Measurements from ENCODE around the gene LIMS2.

Gene LIMS2

DNA sequence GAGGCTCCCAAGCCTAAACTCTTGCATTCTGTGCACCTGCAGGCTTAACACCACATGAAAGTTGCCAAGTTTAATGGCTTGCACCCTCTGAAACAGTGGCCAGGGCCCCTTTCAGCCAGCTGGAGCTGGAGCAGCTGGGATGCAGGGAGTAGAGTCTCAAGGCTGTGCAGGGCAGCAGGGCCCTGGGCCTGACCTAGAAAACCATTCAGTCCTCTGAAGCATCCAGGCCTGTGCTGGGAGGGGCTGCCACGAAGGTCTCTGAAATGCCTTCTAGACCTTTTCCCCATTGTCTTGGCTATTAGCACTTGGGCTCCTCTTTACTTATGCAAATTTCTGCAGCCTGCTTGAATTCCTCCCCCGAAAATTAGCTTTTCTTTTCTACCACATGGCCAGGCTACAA lies 15.4 kb upstream of the LIMS2 start:
- Mint-ChIP-seq H3K4me3 (no peak overlapping the region), H3K4me1 (no peaks in the 10 kb centered on the region), H3K36me3 (peaks cover 13 to 19% of the 10 kb centered on the region in 2 donors), H3K9me3 (peaks cover 15 to 21% of the 10 kb centered on the region in 2 donors), H3K27me3 (no peaks in the 10 kb centered on the region), H3K27ac (no peak overlapping the region)
- ATAC-seq (replicated peaks) (no peak), DNase-seq (no peak)

DNA sequence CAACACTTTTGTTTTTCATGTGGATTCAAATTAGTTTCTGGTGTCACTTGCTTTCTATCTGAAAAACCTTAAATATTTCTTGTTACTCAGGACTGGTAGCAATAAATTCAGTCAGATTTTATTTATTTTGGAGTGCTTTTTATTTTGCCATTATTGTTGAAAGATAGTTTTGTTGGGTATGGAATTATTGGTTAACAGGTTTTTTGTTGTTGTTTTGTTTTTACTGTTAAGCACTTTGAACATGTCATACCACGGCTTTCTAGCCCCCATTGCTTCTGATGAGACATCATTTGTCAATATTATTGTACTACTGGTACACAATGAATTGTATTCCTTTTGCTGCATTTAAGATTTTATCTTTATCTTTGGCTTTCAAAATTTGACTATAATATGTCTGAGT lies 13.1 kb upstream of the LIMS2 start:
- peaks cover 13 to 19% of the 10 kb centered on the region in 2 donors for H3K36me3 Mint-ChIP-seq
- no peak for ATAC-seq (replicated peaks)
- H3K4me1 Mint-ChIP-seq = no peaks in the 10 kb centered on the region
- H3K9me3 Mint-ChIP-seq = peaks cover 15 to 21% of the 10 kb centered on the region in 2 donors
- H3K4me3 Mint-ChIP-seq = no peak overlapping the region
- no peaks in the 10 kb centered on the region for H3K27me3 Mint-ChIP-seq
- DNase-seq = no peak
- H3K27ac Mint-ChIP-seq = no peak overlapping the region

DNA sequence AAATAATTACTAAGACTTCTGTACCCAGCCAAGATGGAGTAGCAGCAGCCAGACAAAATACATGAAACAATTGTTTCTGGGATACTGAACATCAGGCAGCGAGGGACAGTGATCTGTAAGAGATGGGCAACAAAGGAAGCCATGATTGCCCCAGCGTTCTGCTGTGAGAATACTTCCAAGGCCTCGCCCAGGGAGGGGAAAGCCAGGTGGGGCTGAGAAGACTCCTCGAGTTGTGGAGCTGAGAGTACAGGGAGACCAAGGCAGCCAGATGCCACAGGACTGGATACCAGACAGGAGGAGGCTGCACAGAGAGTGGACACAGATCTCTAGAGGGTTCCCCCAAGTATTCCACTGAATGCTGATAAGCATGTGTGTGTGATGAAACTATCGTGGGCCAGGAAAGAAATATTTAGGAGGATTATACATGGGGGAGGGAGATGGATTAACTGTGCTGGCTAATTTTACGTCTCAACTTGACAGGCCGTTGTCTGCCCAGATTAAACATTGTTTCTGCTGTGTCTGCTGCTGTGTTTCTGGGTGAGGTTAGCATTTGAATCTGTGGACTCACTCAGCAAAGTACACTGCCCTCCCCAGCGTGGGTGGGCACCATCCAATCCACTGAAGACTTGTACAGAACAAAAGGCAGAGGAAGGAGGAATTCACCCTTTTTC lies 10.2 kb upstream of the LIMS2 start:
- ATAC-seq (replicated peaks) (no peak), DNase-seq (no peak)
- Mint-ChIP-seq H3K36me3 (peaks cover 0 to 4% of the 10 kb centered on the region in 2 donors), H3K9me3 (peaks cover 0 to 9% of the 10 kb centered on the region in 2 donors), H3K27ac (no peak overlapping the region), H3K4me3 (no peak overlapping the region), H3K4me1 (peaks cover 8 to 9% of the 10 kb centered on the region in 2 donors), H3K27me3 (peaks cover 0 to 8% of the 10 kb centered on the region in 2 donors)

DNA sequence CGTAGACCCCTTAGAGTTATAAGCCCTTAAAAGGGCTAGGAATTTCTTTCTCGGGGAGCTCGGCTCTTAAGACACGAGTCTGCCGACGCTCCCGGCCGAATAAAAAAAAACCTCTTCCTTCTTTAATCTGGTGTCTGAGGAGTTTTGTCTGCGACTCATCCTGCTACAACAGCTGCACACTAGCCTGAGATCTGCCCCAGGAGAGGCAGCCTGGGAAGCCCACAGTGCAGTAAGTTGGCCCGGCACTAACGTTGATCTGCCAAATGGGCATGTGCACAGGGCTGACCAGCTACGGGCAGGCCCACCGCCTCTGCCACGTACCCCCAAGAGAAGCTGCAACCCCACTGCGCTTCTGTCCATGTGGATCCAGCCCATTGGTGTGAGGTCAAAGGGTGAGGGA lies 8.4 kb upstream of the LIMS2 start:
- peaks cover 2 to 9% of the 10 kb centered on the region in 2 donors for H3K27me3 Mint-ChIP-seq
- H3K4me3 Mint-ChIP-seq = no peak overlapping the region
- peaks cover 0 to 4% of the 10 kb centered on the region in 2 donors for H3K9me3 Mint-ChIP-seq
- no peaks in the 10 kb centered on the region for H3K36me3 Mint-ChIP-seq
- peaks cover 9 to 19% of the 10 kb centered on the region in 2 donors for H3K4me1 Mint-ChIP-seq
- DNase-seq = no peak
- no peak overlapping the region for H3K27ac Mint-ChIP-seq
- ATAC-seq (replicated peaks) = no peak

DNA sequence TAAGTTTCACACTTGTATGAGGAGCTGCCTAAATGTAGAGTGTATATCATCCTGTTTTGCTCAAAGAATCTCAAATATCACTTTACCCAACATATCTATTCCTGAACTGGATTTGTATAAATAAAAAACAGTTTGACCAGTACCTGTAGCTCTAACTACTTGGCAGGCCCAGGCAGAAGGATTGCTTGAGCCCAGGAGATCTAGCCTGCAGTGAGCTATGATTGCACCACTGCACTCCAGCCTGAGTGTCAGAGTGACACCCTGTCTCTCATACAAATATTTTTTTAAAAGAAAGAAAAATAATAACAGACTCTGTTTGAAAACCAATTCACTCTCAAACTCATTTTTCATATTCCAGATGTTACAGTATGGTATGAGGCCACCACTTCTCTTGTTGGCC lies 7.7 kb upstream of the LIMS2 start:
- no peak overlapping the region for H3K27ac Mint-ChIP-seq
- H3K27me3 Mint-ChIP-seq = peaks cover 9 to 16% of the 10 kb centered on the region in 2 donors
- peaks cover 14 to 19% of the 10 kb centered on the region in 2 donors for H3K4me1 Mint-ChIP-seq
- no peak overlapping the region for H3K4me3 Mint-ChIP-seq
- H3K9me3 Mint-ChIP-seq = no peaks in the 10 kb centered on the region
- ATAC-seq (replicated peaks) (no peak), DNase-seq (no peak)
- no peaks in the 10 kb centered on the region for H3K36me3 Mint-ChIP-seq

DNA sequence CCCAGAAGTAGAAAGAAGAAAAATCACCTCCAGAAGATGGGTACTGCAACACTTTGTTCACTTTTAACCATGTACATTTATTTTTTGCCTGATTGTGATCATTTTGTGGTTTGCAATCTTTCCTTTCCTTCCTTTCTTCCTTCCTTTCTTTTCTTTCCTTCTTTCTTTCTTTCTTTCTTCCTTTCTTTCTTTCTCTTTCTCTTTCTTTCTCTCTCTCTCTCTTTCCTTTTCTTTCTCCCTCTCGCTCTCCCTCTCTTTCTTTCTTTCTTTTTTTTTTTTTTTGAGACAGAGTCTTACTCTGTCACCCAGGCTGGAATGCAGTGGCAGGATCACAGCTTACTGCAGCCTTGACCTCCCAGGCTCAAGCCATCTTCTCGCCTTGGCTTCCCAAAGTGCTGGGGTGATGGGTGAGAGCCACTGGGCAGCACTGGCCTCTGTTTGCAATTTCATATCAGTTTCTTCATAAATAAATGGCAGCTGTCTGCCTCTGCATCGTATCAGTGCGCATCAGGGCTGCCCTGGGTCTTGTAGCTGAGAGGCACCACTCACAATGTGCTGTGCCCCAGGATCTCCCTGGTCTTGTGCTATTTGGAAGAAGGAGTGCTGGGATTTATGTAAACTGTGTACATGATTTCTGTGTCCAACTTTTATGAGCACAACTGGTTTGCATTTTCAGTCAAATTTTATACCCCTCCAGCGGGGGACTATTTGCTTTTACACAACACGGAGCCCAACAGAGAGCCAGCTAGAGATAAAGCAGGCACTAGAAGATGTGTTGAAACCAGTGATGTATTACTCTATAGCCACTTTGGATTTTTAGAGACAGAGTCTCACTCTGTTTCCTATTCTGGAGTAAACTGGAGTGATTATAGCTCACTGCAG lies 6.9 kb upstream of the LIMS2 start:
- no peak for ATAC-seq (replicated peaks)
- H3K36me3 Mint-ChIP-seq = no peaks in the 10 kb centered on the region
- H3K9me3 Mint-ChIP-seq = no peaks in the 10 kb centered on the region
- H3K4me1 Mint-ChIP-seq = peaks cover 14 to 19% of the 10 kb centered on the region in 2 donors
- no peak for DNase-seq
- H3K27me3 Mint-ChIP-seq = peaks cover 13 to 22% of the 10 kb centered on the region in 2 donors
- H3K4me3 Mint-ChIP-seq = no peak overlapping the region
- no peak overlapping the region for H3K27ac Mint-ChIP-seq

DNA sequence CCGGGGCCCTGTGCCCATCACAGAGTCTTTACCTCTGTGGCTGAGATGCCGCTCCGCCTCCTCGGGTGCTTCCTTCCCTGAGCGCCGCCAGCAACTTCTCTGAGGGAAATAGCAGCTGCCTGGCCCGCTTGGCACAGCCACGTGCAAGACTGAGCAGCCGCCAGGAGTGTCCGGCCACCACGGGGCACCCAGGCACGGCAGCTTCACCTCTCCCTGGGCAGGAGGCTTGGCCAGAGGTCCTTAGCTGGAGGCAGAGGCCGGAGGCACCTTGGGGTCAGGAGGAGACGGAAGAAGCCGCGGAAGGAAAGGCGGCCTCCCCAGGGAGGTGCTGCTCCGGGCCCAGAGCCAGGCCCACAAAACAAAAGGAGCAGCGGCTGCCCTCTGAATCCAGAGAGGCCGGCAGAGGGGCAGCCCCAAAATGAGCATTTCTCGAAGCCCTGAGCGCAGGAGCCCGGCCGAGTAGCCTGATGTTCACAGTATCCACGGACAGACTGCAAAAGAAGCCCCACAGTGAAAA lies 6.0 kb upstream of the LIMS2 start:
- peak overlapping the region; percentile 79 for H3K27ac Mint-ChIP-seq
- H3K4me1 Mint-ChIP-seq = peaks cover 14 to 19% of the 10 kb centered on the region in 2 donors
- peak overlapping the region; percentile 66 to 69 for H3K4me3 Mint-ChIP-seq
- H3K27me3 Mint-ChIP-seq = peaks cover 21 to 25% of the 10 kb centered on the region in 2 donors
- ATAC-seq (replicated peaks) (peak; percentile 57 to 58), DNase-seq (no peak)
- H3K36me3 Mint-ChIP-seq = no peaks in the 10 kb centered on the region
- no peaks in the 10 kb centered on the region for H3K9me3 Mint-ChIP-seq

DNA sequence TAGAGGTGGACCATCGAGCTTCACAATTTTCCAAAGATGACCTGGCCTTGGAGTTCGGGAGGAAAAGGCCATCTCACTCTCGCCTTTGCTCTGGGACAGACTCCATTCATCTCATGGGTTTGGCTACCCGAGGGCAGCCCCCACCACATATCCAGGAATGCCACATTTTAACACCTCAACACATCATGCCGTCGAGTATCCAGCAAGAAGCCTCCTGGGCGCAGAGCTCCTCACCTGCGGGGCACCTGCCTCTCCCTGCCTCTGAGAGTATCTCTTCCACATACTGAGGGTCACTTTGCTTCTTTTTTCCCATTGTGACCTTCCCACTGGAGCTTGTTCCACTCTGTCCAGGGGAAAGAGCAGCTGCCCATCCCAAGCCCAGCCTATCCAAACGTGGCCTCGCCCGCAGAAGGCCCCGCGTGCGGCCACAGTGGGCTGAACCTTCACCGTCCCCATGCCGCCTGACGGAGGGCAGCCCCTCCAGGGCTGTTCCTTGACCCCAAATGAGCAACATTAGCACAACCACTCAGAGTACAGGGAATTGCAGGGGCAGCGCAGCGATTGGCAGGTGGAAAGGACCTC lies 5.5 kb upstream of the LIMS2 start:
- no peaks in the 10 kb centered on the region for H3K36me3 Mint-ChIP-seq
- peaks cover 24 to 29% of the 10 kb centered on the region in 2 donors for H3K27me3 Mint-ChIP-seq
- peak overlapping the region; percentile 66 to 69 for H3K4me3 Mint-ChIP-seq
- peaks cover 14 to 19% of the 10 kb centered on the region in 2 donors for H3K4me1 Mint-ChIP-seq
- no peak for DNase-seq
- H3K9me3 Mint-ChIP-seq = no peaks in the 10 kb centered on the region
- no peak for ATAC-seq (replicated peaks)
- H3K27ac Mint-ChIP-seq = peak overlapping the region; percentile 79

DNA sequence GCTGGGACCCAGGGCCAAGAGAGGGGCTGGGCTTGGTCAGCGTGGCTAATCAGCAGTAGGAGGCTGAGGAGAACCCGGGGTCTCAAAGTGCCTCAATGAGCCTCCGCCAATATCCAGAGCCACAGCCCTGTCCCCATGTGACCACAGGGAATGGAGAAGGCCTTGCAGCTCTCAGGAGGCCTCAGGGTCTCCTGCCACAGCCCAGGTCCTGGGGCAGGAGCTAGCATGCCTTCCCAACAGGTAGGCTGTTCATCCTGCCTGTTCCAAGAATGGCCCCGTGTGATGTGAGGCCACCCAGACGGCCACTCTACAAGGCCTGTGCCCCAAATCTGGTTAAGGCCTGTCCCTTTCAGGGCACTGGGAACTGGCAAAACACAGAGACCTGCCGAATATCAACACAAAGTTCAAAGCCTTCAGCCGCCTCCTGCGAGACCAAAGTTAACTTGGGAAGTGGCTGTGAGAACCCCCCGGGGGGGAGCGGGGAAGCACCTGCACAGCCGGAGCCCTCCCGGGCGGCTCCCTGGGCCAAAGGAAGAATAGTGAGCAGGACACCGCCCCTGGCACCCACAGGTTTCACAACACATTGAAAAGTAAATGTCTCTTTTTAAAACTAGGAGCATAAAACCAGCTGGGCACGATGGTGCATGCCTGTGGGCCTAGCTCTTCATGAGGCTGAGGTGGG lies 4.5 kb upstream of the LIMS2 start:
- H3K4me3 Mint-ChIP-seq = no peak overlapping the region
- peak; percentile 26 to 35 for ATAC-seq (replicated peaks)
- H3K36me3 Mint-ChIP-seq = no peaks in the 10 kb centered on the region
- peaks cover 25 to 30% of the 10 kb centered on the region in 2 donors for H3K27me3 Mint-ChIP-seq
- DNase-seq = no peak
- no peaks in the 10 kb centered on the region for H3K9me3 Mint-ChIP-seq
- no peak overlapping the region for H3K27ac Mint-ChIP-seq
- peaks cover 16 to 19% of the 10 kb centered on the region in 2 donors for H3K4me1 Mint-ChIP-seq

DNA sequence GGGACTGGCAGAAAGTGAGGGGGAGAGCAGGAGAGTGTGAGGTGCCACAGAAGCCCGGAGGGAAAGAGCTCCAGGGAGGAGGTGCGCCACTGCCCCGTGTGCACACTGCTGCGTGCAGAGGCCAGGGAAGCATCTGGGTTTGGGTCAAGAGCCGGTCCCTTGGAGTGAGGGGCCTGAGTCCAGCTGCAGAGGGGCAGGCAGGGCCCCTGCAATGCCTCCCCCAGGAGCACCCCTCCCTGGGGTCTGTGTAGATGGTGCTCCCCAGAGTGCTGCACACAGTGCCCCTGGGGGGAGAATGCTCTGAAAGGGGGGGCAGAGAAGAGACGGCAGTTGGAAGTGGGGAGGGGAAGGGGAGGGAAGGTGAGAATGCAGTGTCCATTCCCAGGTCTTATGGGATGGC lies 3.7 kb upstream of the LIMS2 start:
- peaks cover 29 to 36% of the 10 kb centered on the region in 2 donors for H3K27me3 Mint-ChIP-seq
- peaks cover 21 to 26% of the 10 kb centered on the region in 2 donors for H3K4me1 Mint-ChIP-seq
- no peak overlapping the region for H3K4me3 Mint-ChIP-seq
- no peak for DNase-seq
- ATAC-seq (replicated peaks) = no peak
- no peaks in the 10 kb centered on the region for H3K36me3 Mint-ChIP-seq
- H3K9me3 Mint-ChIP-seq = no peaks in the 10 kb centered on the region
- H3K27ac Mint-ChIP-seq = no peak overlapping the region

DNA sequence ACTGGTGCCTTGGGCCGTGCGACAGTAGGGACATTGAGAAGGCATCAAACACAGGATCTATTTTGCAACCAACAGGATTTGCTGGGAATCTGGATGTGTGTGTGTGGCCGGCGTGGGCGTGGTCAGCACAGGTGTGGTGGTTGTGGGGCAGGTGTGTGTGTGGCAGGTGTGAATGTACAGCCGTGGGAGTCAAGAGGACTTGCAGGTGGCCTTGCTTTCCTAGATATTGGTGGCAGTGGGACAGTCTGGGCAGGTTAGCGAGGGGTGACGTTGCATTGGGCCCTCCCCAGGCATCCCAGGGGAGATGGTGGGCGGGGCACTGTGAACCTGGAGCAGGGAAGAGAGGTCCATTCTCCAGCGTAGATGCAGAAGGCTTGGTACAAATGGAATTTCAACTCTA lies 3.2 kb upstream of the LIMS2 start:
- Mint-ChIP-seq H3K27me3 (peaks cover 33 to 39% of the 10 kb centered on the region in 2 donors), H3K27ac (no peak overlapping the region), H3K4me3 (no peak overlapping the region), H3K4me1 (peaks cover 25 to 29% of the 10 kb centered on the region in 2 donors), H3K36me3 (no peaks in the 10 kb centered on the region), H3K9me3 (no peaks in the 10 kb centered on the region)
- no peak for ATAC-seq (replicated peaks)
- no peak for DNase-seq

DNA sequence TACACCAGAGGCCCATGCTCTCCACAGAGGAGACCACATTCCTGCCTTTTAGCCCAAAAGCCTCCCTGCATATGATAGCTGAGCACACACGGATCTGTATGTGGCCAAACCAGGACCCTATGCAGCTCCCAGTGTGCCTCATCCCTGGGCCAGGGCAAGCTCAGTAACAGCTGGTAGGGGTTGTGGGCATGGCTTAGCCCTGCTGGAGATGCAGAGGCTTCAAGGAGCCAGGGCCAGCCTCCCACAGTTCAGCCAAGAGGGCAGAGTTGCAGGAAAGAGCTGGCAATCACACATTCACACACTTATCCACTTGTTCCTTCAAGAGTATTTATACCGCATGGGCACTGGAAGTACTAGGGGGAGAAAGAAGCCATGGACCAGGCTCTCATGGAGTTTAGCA lies 1.6 kb upstream of the LIMS2 start:
- no peak for ATAC-seq (replicated peaks)
- Mint-ChIP-seq H3K36me3 (no peaks in the 10 kb centered on the region), H3K27ac (no peak overlapping the region), H3K27me3 (peaks cover 42 to 55% of the 10 kb centered on the region in 2 donors), H3K4me3 (no peak overlapping the region), H3K9me3 (no peaks in the 10 kb centered on the region), H3K4me1 (peaks cover 25 to 29% of the 10 kb centered on the region in 2 donors)
- no peak for DNase-seq

DNA sequence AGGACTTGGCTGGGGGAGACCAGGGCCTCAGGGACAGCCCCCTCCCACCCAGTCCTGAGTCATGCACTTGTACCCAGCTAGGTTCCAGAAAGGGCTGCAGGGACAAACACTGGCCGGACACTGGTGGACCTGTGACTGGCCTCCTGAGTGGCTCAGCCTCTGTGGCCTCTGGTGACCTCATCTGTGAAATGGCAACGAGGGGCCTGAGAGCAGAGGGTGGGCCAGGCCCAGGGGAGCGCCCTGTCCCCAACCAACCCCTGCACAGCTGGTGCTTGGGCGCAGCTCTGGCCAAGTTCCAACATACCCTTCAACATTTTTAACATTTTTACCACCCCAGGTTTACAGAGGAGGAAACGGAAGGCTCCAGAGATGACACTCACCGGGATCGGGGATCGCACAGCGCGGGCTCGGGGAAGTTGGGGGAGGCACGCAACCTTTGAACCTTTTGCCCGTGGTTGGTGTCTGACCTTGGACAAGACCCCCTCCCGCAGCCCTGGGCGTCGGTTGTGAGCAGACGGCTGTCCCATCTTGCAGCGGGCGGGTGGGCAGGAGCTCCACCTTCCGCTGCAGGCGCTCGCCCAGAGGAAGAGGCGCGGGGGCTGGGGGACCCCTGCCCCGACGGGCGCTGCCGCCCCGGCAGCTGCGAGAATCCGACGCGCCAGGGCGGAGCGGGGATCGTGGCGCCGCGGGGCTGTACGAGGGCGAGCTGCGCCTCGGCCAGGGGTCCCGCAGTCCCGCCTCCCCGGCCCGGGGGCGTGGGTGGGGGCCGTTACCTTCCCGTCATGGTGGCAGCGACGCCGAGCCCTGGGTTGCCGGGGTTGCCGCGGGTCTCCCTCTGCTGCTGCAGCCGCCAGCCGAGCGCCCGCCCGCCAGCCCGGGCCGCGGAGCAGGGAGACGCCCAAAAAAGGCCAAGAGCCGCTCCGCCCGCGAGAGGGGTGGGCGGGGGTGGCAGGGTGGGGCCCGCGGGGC lies 805 bp downstream of the LIMS2 start:
- DNase-seq = no peak
- Mint-ChIP-seq H3K27ac (no peak overlapping the region), H3K27me3 (peaks cover 42 to 47% of the 10 kb centered on the region in 2 donors)

More for the DNA sequence above, 805 bp downstream of the LIMS2 start:
- H3K9me3 Mint-ChIP-seq = no peaks in the 10 kb centered on the region
- no peaks in the 10 kb centered on the region for H3K36me3 Mint-ChIP-seq
- ATAC-seq (replicated peaks) = peak; percentile 52 to 60
- peaks cover 13 to 17% of the 10 kb centered on the region in 2 donors for H3K4me1 Mint-ChIP-seq
- H3K4me3 Mint-ChIP-seq = peak overlapping the region; percentile 78 to 82

Data from stimulated activated naive B cell treated with anti-CD40 and anti-IgM and Interleukin-4, amounts not matched to agents 10 μg/mL and 1 μg/mL and 100 μg/mL, for 72 hours (primary cell).